Astrocyte of the cerebellum (primary cell): Measurements from ENCODE around the gene CHN2.

Experiments
- DNase-seq: peaks from one replicate; pipeline ENCODE4 v3.0.0-alpha.2; 2011; ENCODE audit warnings: low read depth
- H3K4me3 ChIP-seq: 2 replicates; pipeline ENCODE4 v1.5.1; 2011; ENCODE audit warnings: mild to moderate bottlenecking, low read depth, low read length, moderate library complexity
- in situ Hi-C: cut with HindIII; loops from 2 replicates; pipeline ENCODE4 v1.10.0; 2017; ENCODE audit warnings: low sequenced_read_pairs
- TF ChIP-seq, protein P1 (sequence below): IDR thresholded peaks from 2 replicates; pipeline ENCODE4 v1.5.1; 2012; ENCODE audit warnings: low read length, low read depth, moderate library complexity, mild to moderate bottlenecking; ENCODE audit errors: missing control alignments

CHN2 gene

GRCh38 chr7:29418056-29418455 is 223.5 kb downstream of the CHN2 start:
- TF ChIP-seq, protein P1, sequence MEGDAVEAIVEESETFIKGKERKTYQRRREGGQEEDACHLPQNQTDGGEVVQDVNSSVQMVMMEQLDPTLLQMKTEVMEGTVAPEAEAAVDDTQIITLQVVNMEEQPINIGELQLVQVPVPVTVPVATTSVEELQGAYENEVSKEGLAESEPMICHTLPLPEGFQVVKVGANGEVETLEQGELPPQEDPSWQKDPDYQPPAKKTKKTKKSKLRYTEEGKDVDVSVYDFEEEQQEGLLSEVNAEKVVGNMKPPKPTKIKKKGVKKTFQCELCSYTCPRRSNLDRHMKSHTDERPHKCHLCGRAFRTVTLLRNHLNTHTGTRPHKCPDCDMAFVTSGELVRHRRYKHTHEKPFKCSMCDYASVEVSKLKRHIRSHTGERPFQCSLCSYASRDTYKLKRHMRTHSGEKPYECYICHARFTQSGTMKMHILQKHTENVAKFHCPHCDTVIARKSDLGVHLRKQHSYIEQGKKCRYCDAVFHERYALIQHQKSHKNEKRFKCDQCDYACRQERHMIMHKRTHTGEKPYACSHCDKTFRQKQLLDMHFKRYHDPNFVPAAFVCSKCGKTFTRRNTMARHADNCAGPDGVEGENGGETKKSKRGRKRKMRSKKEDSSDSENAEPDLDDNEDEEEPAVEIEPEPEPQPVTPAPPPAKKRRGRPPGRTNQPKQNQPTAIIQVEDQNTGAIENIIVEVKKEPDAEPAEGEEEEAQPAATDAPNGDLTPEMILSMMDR: no peak
- in situ Hi-C loops: no loop called here
- H3K4me3 ChIP-seq: no peak overlapping the region
- DNase-seq: no peak

GRCh38 chr7:29418651-29419050 is 224.1 kb downstream of the CHN2 start:
- H3K4me3 ChIP-seq: no peak overlapping the region
- no peak for DNase-seq
- TF ChIP-seq, protein P1: no peak
- in situ Hi-C loops: no loop called here

GRCh38 chr7:29420011-29420410 is 225.4 kb downstream of the CHN2 start:
- no peak for DNase-seq
- in situ Hi-C loops: no loop called here
- no peak overlapping the region for H3K4me3 ChIP-seq
- TF ChIP-seq, protein P1: no peak

DNA sequence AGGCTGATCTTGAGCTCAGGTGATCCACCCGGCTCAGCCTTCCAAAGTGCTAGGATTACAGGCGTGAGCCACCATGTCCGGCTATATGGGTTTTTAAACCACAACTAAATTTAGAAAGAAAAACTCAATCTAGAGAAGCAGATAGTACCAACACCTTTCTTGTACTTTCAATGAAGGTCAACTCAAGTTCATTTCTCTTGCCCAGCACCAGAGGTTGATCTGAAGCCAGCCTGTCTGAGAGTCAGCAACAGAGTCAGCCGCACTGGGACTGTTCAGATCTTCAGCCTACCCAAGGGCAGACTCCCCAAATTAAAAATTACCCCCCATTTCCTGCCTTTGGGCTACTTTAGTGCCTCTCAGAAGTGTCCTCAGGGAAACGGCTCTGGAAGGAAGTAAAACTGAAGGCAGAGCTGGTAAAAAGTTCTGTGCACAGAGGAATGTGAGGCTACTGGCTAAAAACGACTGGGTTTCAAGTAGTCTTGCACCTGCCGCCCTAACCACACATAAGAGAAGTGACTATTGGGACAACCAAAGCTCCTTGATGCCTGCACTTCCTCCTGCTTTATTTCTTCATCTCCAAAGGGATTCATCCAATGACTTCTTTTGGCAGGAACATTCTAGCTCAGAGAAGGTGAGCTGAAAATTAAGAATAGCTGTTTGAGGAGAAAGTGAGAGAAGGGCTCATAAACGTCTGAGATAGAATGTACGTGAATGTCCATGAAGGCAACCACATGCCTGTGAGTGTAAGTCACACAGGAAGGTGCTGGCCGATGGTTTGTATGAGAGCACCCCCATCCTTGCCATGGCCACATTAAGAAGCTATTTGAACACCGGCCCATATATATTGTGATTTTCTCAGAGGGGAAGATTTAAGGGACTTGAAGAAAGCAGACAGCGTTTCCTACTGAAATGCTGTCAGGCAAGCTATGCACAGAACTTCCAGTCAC is 226.7 kb downstream of the CHN2 start:
- no peak for DNase-seq
- no peak overlapping the region for H3K4me3 ChIP-seq
- in situ Hi-C loops: no loop called here
- TF ChIP-seq, protein P1: no peak

DNA sequence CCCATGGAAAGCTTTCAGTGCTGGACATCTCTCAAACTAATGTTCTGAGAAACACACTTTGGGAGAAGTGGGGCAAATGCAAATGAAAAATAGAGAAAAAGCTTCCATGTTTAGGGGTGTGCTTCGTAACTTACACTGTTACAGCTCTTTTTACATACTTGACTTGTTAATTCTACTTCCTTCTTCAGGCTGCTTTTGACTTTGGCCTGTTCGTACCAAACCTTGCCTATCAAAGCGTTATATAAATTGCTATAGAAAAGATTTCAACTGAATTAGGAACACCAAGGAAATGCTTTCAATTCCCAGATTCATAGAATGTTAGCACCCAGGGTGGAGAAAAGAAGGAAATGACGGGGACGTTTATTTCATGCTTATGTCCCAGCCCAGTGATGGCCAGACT is 228.3 kb downstream of the CHN2 start:
- in situ Hi-C loops: no loop called here
- no peak overlapping the region for H3K4me3 ChIP-seq
- TF ChIP-seq, protein P1: no peak
- no peak for DNase-seq

DNA sequence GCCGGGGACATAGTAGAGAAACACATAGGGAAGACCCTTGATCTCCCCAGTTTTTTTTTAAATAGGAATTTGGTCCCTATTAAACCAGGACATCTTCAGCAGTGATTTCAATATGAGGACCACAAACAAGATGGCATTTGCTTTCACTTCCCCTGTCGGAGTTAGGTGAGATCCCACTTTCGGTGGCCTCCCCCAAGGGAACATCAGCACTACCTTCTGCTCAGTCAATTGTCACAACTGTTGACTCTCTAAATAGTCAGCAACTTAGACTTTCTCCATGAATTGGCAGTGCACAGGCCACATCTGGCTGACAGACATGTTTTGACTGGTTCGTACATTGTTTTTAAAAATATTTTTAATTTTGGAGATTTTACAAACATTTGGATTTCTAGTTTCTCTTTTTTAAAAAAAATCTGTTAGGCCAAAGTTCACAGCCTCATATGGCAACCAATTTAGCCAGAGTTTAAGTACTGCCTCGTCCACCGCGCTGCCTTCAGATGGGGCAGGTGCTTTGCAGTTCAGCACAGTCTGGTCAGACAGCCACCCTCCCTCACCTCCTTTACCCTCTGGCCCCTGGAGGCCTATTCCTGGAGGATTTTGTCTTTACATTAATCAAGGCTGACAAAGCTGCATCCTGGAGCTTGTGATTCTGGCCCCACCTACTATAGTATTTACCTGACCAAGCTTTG is 229.9 kb downstream of the CHN2 start:
- no peak for DNase-seq
- TF ChIP-seq, protein P1: no peak
- in situ Hi-C loops: no loop called here

More for the DNA sequence above, 229.9 kb downstream of the CHN2 start:
- H3K4me3 ChIP-seq: no peak overlapping the region
